Nephron progenitor cell (in vitro differentiated cells): ENCODE results near the gene PLCH1.

Experiments used
- DNase-seq: peaks from one replicate; pipeline ENCODE4 v3.0.0; 2021
- H3K27ac Mint-ChIP-seq: 2 replicates; pipeline ENCODE4 v1.8.0; 2021; ENCODE audit warnings: mild to moderate bottlenecking, moderate library complexity, mixed read lengths
- H3K27me3 Mint-ChIP-seq: 2 replicates; pipeline ENCODE4 v1.8.0; 2021; ENCODE audit warnings: mild to moderate bottlenecking, low read depth, mixed read lengths; ENCODE audit not compliant: poor library complexity
- H3K36me3 Mint-ChIP-seq: 2 replicates; pipeline ENCODE4 v1.8.0; 2021; ENCODE audit warnings: low read depth, mixed read lengths
- H3K4me1 Mint-ChIP-seq: 2 replicates; pipeline ENCODE4 v1.8.0; 2021; ENCODE audit warnings: mixed read lengths
- H3K4me3 Mint-ChIP-seq: 2 replicates; pipeline ENCODE4 v1.8.0; 2021; ENCODE audit warnings: mild to moderate bottlenecking, moderate library complexity, mixed read lengths
- H3K9me3 Mint-ChIP-seq: 2 replicates; pipeline ENCODE4 v1.8.0; 2021; ENCODE audit warnings: mild to moderate bottlenecking, moderate library complexity, mixed read lengths
- TF ChIP-seq, protein P1 (sequence below): fragments of 200-600 bp; sonication (generic); IDR thresholded peaks from 2 replicates; pipeline ENCODE4 v1.5.0; 2021; ENCODE audit warnings: antibody characterized with exemption

Gene PLCH1

DNA sequence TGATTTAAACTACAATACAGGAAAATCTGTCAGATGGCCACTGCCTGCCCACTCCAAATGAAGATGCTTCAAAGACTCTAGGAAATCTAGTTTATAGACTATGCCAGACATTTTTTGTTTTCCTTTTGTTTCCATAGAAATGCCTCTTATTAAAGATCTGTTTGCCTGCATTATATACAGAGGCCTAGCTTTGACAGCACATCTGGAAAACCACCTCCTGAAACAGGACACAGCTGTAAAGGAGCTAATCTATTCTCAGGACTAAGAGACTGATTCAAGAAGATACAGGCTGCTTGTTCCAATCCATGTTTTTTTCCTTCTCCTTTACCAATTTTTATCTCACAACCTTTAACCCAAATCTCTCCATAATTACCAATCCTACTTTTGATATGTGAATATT is 376.1 kb downstream of the PLCH1 start:
- TF ChIP-seq, protein P1, sequence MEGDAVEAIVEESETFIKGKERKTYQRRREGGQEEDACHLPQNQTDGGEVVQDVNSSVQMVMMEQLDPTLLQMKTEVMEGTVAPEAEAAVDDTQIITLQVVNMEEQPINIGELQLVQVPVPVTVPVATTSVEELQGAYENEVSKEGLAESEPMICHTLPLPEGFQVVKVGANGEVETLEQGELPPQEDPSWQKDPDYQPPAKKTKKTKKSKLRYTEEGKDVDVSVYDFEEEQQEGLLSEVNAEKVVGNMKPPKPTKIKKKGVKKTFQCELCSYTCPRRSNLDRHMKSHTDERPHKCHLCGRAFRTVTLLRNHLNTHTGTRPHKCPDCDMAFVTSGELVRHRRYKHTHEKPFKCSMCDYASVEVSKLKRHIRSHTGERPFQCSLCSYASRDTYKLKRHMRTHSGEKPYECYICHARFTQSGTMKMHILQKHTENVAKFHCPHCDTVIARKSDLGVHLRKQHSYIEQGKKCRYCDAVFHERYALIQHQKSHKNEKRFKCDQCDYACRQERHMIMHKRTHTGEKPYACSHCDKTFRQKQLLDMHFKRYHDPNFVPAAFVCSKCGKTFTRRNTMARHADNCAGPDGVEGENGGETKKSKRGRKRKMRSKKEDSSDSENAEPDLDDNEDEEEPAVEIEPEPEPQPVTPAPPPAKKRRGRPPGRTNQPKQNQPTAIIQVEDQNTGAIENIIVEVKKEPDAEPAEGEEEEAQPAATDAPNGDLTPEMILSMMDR, result no peak
- no peaks in the 10 kb centered on the region for H3K27me3 Mint-ChIP-seq

DNA sequence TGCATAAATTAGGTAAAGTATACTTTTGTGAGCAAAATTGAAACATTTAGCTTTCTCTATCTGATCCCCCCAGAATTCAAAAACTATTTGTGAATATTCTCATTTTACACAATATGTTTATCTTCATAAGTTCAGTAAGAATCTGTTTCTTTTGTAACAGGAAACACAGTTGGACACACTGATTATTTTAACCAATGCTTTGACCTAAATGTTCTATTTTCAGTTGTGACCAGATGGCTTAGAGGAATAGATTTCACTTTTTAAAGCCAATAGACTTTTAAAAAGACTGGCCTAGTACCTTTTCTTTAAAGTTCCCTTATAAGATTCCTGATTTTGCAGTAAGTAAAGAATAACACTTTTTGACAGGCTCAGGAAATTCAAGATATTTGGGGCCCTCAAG is 377.4 kb downstream of the PLCH1 start:
- Mint-ChIP-seq H3K4me1 (peaks cover 10% of the 10 kb centered on the region), H3K36me3 (peaks cover 5% of the 10 kb centered on the region), H3K27me3 (no peaks in the 10 kb centered on the region)

More for the DNA sequence above, 376.1 kb downstream of the PLCH1 start:
- DNase-seq, result no peak
- peaks cover 13% of the 10 kb centered on the region for H3K9me3 Mint-ChIP-seq
- peaks cover 6% of the 10 kb centered on the region for H3K4me1 Mint-ChIP-seq
- H3K4me3 Mint-ChIP-seq, result no peak overlapping the region
- H3K36me3 Mint-ChIP-seq, result peaks cover 5% of the 10 kb centered on the region
- H3K27ac Mint-ChIP-seq, result no peak overlapping the region

DNA sequence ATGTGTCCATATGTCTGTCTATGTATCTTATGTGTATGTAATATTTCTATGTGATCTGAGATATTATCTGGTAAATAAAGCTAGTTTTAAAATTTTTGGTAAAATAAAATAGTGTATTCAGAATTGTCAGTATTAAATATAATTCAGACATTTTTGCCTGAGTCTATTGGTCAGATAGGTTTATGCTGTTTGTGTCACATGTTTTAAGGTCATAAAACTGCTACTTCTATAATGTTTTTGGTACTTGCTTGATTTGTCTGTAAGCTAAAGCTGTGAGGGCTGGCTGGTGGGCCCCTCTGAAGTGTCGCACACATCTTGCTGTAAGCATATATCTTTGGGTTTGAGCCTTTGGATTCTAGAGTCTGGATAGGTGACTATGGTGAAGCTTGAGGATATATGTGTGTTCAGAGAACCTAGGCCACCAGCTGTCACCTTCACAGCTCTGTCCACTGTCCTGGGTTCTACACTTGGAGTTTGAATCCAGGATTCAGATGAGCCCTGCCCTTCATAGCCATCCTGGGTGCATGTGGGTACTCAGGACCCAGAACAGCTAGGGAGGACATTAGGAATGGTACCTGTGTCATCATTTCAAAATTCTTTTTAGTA is 379.6 kb downstream of the PLCH1 start:
- Mint-ChIP-seq H3K27ac (no peak overlapping the region), H3K9me3 (peaks cover 13% of the 10 kb centered on the region), H3K4me3 (no peak overlapping the region), H3K4me1 (peaks cover 10% of the 10 kb centered on the region), H3K27me3 (no peaks in the 10 kb centered on the region), H3K36me3 (peaks cover 5% of the 10 kb centered on the region)
- no peak for DNase-seq
- TF ChIP-seq, protein P1, result no peak

More for the DNA sequence above, 377.4 kb downstream of the PLCH1 start:
- Mint-ChIP-seq H3K27ac (no peak overlapping the region), H3K9me3 (peaks cover 13% of the 10 kb centered on the region), H3K4me3 (no peak overlapping the region)
- DNase-seq, result no peak
- TF ChIP-seq, protein P1, result no peak

DNA sequence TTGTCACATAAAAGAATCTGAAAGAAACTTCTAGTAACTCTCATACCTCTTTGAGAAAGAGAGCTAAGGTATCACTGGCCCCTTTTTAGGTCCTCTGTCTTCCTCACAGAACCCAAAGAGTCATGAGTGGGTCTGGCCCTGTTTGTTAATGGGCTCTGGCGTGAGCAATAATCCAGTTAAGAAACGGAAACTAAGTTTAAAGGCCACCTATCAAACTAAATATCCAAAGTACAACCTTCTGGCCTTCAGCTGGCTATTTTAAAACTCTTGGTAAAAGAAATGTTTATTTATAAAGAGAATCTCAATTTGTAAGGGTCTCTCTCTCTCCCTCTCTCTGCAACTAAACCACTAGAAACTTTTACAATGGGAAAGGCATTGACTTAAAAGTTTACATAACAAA is 380.4 kb downstream of the PLCH1 start:
- Mint-ChIP-seq H3K27me3 (no peaks in the 10 kb centered on the region), H3K4me3 (no peak overlapping the region), H3K36me3 (peaks cover 5% of the 10 kb centered on the region), H3K9me3 (peaks cover 13% of the 10 kb centered on the region), H3K4me1 (peaks cover 10% of the 10 kb centered on the region), H3K27ac (no peak overlapping the region)
- DNase-seq, result no peak
- TF ChIP-seq, protein P1, result no peak

DNA sequence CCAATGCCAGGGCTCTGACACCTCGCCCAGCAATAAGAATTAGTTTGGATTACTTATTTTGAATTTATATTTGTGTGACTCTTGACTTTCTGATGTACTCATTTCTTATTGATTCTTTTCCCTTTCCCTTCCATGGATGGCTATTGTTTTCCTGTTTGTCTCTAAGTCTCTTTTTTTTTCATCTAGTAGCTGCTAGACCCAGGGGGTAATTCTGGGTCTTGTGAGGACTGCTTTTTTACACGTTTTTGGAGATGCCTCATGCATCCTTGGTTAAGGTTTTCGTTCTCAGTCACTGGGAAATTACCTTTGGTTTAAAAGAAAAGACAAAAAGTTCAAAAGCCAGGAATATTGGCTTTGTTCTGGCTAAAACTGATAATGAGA is 381.2 kb downstream of the PLCH1 start:
- TF ChIP-seq, protein P1, result no peak
- Mint-ChIP-seq H3K27ac (no peak overlapping the region), H3K9me3 (peaks cover 13% of the 10 kb centered on the region), H3K27me3 (no peaks in the 10 kb centered on the region), H3K36me3 (peaks cover 5% of the 10 kb centered on the region), H3K4me1 (peaks cover 9% of the 10 kb centered on the region), H3K4me3 (no peak overlapping the region)
- no peak for DNase-seq
